HG03378 (cell line): ENCODE data around the gene CEP112.

ENCODE experiments used
- ATAC-seq: cut with Tn5 transposase; IDR thresholded peaks from one replicate; pipeline ENCODE4 v1.9.1; 2021; ENCODE audit warnings: mild to moderate bottlenecking, moderate library complexity; ENCODE audit not compliant: unreplicated experiment

The CEP112 gene

DNA sequence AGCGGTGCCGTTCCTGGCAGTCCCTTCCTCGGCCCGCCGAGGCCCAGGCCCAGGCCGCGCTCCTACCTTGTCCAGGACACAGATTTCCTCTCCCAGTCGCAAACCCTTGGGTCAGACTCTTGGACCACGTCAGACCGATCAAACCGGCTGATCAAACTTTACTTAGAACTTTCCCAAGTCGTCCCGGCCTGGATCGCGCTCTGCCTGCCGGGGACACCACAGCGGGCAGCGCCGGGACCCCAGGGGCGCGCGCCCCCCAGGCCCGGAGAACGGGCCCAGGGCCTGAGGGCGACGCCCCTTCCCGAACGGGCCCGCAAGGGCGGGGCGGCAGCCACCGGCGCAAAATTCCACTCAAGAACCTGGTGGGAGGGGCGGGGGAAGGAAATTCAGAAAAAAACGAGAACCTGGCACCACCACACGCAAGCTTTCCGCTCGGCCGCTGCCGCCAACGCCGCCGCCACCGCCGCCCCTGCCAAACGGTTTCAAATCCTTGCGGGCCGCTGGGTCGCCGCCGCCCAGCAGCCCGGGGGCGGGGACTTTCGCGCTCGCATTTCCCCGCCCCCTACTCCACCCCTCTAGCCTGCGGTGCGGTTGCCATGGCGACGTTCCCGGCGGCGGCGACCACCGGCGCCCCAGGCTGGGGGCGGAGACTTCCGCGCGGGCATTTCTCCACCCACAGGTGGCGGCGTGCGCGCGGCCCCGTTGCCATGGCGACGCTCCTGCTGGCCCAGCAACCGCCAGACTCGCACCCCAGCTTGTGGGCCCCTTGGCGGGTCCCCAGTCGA is at the start of gene CEP112:
Gene CEP112 (minus strand): TSS at position 541 of the 785 bp plus-strand sequence.
- ATAC-seq = no peak

DNA sequence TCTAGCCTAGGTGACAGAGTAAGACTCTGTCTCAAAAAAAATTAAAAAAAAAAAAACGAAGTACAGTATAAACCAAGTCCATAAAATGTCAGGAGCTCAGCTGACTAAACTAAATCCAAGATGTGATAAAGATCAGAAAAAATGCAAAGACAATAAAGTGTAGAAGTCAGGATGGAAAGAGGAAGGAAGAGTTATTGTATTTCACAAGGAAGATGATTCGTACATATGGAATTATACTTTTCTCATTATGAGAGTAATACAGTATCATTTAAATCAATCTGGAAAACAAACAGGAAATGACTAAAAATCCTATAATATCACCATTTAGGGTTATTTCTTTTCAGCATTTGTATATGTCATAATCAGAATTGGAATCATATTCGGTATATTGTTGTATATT is 48.7 kb upstream of the CEP112 start:
- no peak for ATAC-seq

DNA sequence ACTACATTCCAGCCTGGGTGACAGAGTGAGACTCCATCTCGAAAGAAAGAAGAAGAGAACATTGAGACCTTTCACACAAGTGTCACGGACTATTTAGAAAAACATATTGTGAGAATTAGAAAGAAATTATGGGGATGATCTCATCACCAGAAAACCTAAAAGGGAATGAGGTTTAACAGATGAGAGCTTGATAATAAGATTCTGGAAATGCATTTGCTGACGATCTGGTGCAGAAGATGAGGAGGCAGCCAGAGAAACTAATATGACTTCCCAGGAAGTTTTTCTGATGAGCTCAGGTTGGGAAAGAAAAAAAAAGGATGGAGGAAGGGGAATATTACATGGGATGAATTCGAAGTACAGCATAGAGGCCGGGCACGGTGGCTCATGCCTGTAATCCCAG is 48.1 kb upstream of the CEP112 start:
- no peak for ATAC-seq

DNA sequence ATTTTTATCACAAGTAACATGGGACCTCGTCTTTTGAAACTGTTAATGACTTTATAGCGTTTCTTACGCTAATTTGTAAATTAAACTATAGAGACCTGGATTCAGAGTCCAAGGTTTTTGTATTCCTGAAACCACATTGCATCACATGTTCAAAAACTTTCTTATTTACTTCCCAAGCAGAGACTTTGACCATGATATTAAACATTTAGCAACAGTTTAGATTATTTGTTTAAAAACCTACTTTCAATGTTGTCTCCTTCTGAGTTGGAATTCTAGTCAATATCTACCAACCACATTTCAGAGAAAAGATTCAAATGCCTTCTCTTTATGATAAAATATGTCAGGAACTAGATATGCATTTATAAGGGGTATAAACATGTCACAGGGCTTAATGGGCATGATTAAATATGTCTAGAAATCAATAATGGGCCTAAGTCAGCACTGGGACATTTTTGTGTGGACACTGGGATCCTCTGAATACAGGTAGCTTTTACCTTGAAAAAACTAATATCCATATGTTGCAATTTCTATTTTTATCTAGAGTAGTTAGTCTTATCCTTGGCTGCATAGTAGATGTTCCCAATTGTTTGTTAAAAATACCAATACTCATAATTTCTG is 43.6 kb upstream of the CEP112 start:
- ATAC-seq = no peak

DNA sequence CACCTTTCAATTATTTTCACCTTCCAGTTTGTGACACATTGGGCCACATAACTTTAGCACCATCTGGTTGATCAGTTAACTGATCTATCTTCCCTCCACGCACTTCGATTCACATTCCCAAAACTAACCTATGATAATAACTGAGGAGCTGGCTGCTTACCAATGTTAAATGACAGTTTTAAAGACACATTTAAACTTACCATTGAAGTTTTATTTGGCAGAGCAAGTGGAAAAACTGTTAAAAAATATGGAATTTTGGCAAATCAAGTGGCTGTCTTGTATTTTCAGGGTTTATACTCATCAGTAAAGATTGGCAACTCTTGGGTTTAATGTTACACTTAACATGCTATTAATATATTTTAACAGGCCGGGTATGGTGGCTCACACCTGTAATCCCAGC is 42.7 kb upstream of the CEP112 start:
- no peak for ATAC-seq

DNA sequence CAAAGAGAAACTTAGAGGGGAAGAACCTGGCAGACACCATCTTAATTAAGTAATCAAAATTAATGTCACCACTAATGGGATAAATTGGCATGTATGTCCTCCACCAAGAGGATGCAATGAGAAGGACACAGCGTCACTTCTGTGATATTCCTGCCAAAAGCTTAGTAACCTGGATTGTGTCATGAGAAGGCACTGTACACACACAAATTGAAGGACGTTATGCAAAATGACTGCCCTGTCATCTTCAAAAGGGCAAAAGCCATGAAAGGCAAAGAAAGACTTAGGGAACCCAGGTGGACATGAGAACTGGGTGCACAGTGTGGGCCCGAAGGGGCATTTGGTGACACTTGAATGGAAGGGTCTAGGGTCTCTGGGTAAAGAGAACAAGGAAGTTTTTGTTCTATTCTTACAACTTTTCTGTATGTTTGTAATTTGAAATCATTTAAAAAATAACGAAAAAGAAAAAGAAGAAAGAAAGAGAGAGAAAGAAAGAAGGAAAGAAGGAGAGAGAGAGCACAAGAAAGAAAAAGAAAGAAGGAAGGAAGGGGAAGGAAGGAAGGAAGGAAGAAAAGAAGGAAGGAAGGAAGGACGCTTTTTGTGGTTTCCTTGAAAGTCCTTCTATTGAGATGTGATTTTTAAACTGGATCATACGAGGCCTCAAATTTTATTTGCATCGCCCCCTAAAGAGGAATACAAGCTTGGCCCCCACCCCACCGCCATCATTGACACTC is 41.3 kb upstream of the CEP112 start:
- no peak for ATAC-seq

DNA sequence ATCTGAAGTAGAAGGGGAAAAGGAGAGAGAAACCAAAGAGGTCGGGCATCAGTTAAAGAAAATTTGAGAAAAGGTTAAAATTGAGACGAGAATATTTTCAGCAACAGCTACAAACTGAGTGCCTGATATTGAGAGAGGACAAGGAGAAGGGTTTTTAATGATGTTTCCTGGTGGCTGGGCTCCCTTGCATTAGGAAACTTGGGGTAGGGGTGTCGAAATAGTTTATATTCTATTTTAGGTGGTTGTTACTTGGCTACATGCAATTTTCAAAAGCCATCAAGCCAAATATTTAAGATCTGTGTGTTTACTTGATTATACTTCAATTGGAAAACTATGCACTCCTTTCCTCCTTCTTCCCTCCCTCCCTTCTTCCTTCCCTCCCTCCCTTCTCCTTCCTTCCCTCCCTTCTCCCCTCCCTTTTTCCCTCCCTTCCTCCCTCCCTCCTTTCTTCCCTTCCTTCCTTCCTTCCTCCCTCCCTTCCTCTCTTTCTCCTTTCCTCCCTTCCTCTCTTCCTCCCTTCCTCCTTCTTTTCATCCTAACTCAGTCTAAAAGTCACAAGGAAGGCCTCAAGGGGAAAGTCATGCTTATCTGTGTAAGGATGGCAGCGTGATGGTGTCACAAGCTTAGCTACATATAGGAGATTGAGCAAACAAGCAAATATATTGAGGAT is 39.1 kb upstream of the CEP112 start:
- no peak for ATAC-seq

DNA sequence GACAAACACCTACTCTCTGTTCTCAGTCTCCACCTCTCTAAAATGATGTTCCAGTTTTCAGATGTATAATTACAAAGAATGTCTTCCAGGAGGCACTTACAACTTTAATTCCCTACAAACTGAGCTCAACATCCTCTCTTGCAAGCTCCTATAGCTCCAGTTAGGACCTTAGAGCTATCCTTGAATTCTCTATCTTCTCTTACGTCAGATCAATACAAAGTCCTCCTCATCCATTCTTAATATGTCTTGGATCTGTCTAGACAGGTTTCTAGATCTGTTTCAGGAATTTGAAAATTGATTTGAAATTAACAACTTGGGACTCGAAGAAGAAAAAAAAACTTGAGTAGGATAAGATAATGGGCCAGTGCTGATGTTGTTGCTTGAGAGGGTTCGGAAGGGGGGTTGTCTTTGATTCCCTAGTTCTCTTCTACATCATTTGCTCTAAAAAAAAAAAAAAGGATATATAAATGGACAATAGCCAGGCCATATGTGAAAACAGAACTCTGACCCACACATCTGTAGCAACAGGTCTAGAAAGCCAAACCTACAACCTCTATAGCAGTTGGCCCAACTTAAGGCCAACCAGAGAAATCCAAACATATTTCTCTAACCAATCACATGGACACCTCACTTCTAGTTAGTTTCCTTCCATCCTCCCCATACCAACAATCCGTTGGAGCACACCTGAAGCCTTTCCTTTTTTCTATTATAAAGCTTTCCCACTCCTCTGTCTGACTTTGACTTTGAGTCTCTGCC is 38.0 kb upstream of the CEP112 start:
- no peak for ATAC-seq

DNA sequence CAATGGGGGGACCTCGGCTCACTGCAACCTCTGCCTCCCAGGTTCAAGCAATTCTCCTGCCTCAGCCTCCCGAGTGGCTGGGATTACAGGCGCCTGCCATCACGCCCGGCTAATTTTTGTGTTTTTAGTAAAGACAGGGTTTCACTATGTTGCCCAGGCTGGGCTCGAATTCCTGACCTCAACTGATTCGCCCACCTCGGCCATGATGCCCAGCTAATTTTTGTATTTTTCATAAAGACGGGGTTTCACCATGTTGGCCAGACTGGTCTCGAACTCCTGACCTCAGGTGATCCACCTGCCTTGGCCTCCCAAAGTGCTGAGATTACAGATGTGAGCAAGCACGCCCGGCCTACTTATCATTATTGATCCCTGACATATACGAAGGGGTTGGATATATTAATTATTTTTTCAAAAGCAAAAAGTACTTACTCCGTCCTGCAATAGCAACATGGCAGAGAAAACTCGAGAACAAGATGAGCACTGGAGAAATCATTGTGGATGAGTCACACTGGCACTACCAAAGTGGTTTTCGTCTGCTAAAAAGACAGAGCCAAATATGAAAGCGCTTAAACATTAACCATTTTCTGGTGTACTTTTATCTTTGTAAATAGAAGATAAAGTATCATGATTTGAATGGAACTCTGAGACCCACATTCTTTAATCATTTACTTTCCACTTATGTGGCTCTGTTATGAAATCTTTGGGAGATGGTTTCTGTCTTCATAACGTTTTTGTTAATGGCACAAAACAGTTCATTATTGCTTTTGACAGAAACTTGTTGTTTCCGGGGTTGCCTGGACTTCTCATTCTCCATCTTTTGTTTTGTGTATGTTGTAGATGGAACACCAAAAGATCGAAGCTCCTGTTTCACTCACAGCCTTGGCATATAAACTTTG is 37.2 kb upstream of the CEP112 start, which contains the start of gene APOH:
Gene APOH (minus strand): TSS at position 529 of the 896 bp plus-strand sequence. CDS start 36 bp downstream, at position 493.
- ATAC-seq = no peak

DNA sequence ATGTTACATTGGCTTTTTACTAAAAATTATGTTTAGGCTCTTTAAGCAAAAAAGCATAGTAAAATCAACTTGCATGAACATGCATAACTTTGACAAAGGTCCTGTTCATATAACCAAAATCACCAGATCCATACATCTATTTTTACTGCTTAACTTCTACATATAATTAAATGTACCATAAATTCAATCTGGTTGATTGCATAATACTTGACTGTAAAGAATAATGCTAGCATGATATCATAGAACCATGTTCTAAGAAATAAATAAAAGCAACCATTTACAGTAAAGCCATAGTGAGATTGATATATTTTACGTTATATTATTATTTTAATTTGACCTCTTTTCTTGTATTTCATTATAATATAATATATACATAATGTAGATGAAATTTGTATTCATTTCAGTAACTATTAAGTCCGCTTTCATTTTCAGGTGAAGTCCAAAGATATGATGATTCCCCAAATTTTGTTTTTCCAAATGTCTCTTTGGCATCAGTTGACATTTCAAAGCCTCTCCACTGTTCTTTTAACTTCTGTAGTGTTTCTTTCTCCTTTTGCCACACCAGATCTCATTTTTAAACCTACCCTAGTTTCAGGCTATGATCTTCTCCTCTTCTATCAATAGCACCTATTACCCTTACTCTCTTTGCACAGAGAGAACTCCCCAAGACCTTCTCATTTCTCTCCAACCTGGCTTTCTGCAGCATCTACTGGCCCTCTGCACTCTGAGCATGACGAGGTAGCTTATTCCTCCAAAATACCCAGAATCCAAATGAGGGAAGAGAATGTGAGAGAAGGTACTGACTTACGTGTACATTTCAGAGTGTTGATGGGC is 35.5 kb upstream of the CEP112 start:
- ATAC-seq = no peak

DNA sequence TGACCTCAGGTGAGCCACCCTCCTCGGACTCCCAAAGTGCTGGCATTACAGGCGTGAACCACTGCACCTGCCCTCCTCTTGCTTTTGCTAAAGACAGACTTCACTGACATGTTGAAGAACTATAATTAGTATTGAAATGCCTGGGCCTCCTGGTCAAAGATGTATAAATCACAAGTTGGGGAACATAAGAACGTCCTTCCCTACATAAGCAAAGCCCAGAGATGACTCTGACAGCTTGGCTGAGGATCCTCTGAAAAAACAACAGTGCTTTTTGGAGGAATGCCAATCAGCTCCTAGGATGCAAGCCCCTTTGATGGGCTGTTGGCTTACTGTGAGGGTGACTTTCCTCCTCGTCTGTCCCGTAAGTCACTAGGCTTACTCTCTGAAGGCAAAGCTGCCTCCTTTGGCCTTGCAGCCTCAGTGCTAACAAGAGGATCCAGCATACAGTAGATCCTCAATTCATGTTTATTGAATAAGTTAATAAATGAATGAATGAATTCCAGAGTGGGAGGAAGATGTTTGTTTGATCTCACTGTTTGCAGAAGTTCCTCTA is 30.9 kb upstream of the CEP112 start:
- no peak for ATAC-seq

DNA sequence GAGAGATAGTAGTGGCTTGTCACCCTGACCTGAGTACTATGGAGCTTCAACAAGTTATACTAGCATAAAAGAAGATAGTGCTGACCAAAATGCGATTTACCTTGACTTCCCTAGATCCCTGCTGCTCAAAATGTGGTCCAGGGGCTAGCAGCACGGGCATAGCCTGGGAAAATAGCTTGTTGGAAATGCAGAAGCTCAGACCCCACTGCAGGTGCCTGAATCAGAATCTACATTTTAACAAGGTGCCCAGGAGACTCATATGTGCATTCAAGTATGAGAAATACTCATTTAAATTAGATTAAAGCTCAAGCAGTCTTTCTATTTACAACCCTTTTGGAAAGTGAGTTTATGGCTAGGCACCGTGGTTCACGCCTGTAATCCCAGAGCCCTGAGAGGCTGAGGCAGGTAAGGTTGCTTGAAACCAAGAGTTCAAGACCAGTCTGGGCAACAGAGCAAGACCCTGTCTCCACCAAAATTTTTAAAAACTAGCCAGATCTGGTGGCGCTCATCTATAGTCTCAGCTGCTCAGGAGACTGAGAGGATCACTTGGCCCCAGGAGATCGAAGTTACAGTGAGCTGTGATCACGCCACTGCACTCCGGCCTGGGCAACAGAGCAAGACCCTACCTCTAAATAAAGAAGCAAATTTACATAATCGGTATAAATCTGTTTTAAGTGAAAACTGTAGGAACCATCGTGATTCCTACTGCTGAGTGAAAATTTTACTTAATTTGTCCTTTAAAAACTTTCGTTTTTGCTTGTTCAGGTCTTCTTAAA is 30.0 kb upstream of the CEP112 start:
- ATAC-seq = no peak

DNA sequence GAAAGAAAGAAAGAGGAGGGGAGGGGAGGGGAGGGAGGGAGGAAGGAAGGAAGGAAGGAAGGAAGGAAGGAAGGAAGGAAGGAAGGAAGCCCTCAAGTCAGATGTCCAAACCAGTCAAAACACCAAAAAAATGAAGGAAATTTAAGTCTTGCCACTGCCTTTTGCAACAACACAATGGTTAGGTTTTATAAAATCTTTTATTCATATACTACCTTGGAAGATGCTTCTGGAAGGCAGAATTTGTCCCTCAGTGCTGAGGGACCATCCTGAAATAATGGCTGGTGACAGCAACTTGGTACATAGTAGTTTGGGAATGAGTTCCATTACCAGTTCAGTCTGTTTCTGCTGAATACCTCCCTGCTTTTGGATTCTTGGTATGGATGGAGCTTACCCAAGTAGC is 29.4 kb upstream of the CEP112 start:
- ATAC-seq = no peak

DNA sequence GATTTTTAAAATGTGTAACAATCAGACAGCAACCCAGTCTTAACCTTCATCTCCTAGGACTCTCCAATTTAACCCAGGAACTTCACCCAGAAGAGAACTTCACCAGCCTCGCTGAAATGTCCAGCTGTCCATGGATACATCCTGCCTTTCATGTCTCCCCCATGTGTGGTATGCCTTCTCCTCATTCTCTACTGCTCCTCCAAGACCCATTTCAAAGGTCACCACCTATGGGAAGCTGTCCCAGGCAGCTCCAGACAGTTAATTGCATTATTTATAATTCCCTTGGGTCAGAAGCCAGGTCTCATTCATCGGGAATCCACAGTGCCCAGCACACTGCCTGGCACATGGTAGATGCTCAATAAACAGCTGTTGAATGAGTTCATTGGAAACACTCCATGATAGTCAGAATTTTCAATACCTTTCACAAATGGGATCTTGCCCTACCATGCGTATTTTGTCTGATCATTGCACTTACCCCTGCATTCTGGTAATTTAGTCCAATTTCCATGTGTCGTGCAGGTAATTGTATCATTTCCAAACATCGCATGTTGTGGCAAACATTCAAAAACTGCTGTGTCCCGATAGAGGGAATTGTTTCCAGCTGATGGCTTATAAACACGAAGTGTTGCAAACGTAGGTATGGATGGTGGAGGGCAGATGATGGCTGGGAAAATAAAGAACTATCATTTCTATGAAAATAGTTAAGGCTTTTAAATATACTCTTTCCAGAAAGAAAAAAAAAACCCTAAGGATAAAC is 28.3 kb upstream of the CEP112 start:
- no peak for ATAC-seq

DNA sequence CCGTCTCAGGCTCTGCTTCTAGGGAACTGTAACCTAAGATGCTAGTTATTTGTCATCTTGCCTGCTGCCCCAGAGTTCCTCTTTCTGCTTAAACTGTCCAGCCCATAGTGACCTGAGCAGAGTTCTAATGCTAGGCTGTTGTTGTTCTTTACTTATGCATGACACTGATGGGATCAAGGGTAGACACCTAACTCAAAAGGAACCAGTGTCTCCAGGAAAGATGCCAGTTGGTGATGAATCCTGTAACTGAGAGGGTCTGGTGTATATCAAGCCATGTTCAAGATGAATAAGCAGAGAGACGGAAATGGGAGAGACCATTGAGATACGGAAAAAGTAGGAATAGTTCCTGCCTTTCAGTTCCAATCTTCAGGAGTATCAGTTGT is 23.6 kb upstream of the CEP112 start:
- ATAC-seq = no peak

DNA sequence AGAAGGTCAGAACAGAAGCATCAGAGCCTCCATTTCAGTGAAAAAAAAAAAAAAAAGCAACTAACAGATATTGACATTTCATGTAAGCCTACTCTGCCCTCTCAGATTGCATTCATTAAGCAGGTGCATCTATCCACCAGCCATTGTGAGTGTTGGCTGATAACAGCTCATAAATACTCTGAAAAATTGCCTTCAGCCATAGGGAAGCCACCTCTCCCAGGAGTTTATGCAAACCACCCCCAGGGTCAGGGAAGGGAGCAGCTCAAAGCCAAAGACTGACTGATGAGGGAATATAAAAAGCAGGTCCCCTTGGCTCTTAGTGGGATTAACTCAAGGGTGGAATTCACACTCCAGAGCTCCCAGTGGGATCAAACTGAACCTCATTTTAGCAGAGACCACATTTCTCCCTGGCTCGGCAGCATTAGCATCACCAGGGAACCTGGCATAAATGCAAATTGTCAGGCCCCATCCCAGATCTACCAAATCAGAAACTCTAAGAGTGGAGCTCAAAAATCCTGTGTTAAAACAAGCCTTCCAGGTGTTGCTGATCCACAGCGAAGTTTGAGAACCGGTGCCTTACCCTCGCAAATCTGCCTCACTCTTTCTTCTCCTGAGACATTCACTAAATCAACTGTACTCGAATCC is 23.1 kb upstream of the CEP112 start:
- ATAC-seq = no peak
